Dermis blood vessel endothelial cell (primary cell): ENCODE results near the gene CDH15. TPM values are rescaled to one million over a fixed set of nuclear protein-coding genes. Genes with fewer than 3 reads are reported as not detected.

Experiments used
- DNase-seq: peaks from one replicate; pipeline ENCODE4 v3.0.0; 2010
- total RNA-seq: library from RNA; depleted of rRNA; stranded (reverse); fragments of >200 nt; gene quantifications from 2 replicates; pipeline ENCODE4 v1.2.3, GENCODE V29; 2014

CDH15 gene
- total RNA-seq, 1 donor from 2014 or later = not detected

DNA sequence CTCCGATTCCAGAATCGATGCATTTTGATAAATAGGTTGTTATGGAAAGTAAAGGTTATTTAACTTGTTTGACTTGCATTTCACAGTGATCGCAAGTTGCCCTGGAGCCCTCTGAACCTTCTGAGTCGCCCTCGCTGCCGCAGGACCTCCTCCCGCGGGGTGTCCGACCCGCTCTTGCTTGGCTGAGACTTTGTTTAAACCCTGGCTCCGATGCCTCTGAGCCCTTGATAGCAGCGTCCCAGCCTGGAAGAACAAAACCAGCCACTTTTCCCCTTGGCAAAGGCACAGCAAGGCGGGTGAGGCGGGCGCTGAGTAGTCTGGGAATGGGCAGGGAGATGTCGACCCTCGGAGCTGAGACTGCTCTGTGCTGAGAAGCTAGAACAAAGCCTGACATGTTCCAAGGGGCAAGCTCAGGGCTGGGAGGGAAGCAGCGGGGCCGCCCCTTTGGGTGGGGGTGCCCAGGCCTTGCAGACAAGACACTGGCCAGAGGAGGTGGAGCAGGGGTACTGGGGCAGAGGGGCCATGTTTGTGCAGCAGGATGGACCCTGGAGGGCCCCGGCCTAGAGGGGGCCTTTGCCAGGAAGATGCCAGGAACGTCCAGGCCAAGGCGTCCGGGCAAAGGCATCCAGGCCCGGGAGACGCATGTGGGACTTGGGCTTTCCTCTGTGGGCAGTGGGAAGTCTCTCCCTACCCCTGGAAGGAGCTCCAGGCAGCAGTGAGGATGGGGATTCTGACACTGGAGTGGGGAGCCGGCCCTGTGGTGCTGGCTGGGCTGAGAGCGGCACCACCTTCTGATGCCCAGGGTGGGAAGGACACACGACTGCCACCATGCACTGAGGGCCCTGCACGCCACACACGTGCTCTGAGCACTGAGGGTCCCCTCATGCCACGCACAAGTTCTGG, 30.3 kb upstream of the CDH15 start:
- no peak for DNase-seq

DNA sequence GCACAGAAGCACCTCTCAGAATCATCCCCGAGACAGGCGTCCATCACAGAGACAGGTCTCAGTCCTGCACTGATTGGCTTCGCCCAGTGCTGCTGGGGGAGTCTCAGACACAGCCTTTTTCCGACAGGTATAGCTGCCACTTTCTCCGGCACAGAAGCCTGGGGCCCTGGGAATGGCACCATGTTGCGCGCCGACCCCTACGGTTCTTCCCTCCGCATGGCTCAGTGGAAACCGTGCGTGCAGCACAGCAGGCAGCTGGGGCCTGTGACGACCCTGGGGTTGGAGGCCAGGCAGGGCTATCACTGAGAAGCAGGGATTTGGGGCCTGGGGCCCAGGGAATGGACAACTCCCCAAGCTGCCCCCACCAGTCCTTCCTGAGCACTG, 29.7 kb upstream of the CDH15 start:
- DNase-seq = no peak

DNA sequence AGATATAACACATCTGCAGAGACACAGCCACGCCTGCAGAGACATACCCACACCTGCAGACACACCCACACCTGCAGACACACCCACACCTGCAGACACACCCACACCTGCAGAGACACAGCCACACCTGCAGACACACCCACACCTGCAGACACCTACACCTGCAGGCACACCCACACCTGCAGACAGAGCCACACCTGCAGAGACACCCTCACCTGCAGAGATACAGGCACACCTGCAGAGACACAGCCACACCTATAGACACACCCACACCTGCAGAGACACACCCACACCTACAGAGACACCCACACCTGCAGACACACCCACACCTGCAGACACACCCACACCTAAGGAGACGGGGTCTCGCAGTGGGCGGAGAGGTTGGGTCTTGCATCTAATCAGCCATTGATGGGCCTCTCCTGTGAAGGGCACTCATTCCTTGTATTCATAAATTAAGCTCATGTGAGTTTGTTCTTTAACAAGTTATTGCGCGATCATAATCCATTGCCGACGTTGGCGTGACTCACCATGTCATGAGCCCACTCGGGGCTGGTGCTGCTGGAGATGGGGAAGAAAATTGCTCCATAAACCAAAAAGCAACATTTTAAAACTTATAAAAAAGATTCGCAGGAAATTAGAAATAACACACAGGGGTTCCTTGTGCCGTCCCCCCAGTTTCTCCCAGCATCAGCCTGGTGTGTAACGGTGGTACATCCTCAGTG, 28.9 kb upstream of the CDH15 start:
- DNase-seq = no peak

DNA sequence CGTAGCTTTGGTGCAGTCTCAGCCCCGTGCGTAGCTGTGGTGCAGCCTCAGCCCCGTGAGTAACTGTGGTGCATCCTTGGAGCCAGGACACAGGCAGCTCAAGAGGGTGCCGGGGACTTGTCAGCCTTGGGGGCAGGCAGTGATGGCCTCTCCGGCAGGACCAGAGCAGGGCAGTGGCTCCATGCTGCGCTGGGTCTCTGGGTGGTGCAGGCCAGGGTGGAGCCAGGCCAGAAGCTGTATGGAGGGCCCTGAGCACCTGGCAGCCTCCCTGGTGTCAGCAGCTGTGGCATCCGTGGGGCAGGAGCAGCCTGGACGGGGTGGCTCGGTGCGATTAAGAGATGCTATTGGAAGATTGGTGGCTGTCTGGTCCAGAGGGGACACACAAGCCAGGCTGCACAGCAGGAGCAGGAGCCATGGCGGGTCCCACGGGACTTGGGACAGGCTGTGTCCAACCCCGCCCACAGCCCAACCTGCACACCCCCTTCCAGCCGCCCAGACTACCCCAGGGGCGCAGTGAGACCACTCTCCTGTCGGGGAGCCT, 28.3 kb upstream of the CDH15 start:
- no peak for DNase-seq

DNA sequence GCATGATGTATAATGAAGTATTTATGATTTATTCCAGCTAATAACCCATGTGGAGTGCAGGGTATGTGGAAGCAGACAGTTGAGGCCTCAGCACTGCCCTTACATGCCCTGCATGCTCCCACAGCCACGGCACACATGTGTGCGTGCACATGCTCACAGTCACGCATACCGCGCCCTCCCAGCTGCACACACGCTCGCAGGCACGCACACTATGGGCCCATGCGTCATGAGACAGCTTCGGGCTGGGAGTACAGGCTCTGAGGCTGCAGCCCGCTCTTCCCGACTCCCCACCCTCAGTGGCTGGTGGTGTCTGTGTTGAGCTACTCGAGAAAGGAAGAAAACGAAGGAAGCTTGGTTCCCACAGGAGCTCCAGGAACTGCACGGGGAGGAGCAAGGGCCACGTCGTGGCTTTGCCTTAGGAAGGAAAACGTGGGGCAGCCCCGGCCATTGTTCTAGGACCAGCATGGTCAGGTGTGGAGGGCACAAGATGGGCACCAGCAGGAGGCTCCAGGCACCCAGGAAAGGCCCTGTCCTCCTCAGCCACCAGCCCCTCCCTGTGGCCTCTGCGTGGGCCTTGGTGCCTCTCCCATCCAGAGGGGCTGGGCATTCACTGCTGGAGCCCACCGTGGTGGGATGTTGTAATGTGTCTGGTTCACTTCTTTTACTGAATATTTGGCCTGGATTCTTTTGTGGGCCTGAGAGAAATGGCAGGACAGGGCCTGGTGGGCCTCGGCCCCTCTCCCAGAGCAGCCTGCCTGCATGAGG, 27.5 kb upstream of the CDH15 start:
- no peak for DNase-seq

DNA sequence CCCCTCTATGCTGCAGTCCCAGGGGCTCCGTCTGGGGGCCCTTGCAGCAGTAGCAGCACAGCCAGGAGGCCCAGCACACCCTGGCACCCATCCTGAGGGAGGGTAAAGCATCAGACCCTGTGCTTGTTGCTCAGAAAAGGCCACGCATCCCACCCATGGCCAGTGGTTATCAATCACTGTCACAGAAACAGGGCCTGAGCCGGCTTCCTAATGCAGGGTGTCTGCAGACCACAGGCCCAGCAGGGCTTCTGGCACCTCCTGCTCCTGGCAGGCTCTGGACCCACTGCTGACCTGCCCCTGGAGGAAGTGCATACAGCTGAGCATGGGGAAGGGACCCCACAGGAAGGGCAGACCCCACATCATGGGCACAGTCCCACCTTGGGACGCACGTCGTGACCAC, 26.9 kb upstream of the CDH15 start:
- DNase-seq = no peak

DNA sequence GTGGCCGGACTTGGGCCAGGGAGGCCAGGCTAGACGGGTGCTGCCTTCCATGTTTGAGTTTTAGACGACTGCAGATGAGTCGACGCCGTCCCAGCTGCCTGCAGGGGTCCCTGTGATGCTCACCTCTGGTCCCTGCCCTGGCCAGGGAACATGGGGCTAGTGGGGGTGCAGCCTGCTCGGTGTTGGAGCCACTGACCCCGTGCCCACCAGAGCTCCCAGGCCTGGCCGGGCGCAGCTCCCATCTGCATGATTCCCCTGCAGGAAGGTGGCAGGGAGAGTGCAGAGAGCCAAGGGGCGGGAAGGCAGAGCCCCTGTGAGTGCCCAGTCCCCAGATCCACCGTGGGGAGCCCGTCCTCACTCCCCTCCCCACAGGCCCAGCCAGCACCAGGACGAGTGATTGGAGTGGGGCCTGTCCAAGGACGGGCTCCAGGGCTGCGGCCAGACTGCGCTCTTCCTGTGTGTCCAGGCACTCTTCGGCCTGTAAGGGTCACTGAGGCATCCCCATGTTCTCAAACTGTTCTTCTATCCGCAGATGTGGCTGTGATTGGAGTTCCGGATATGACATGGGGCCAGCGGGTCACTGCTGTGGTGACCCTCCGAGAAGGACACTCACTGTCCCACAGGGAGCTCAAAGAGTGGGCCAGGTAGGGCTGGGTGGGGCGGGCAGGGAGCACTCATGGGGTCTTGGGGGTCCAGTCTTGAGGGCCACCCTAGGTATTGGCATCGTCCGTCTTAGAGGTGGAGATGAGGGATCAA, 26.0 kb upstream of the CDH15 start:
- no peak for DNase-seq

DNA sequence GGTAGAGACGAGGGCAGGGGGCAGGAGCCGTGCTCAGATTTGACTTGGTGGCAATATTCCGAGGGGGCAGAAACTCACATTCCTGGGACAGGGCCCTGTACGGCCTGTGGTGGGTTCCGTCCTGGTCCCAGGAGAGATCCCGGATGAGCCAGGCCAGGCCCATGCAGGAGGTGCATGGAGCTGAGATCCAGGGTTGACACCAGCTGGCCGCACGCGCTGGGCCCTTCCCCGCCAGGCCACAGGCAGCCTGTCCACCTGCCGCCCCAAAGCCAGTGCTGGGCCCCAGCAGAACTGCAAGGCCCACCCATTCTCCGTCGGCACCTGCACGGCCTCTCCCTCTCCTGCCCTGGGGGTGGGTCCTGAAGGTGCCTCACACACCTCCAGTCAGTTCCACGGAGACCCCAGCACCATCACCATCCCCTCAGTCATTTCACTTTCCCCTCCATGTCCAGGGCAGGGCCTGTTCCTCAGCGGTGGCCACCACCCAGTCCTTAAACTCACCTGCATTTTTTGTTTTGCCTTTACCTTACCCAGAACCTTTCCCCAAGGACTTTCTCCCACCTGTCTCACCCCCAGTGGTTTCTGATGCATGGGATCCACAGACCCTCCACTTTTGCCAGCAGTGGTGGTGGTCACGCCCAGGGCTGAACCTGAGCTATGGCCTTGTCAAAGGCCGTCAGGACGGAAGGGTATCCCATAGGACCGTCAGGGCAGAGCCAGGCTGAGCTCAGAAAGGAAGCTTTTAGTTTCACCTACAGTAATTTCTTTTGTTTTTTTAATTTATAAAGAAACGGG, 25.1 kb upstream of the CDH15 start:
- no peak for DNase-seq

DNA sequence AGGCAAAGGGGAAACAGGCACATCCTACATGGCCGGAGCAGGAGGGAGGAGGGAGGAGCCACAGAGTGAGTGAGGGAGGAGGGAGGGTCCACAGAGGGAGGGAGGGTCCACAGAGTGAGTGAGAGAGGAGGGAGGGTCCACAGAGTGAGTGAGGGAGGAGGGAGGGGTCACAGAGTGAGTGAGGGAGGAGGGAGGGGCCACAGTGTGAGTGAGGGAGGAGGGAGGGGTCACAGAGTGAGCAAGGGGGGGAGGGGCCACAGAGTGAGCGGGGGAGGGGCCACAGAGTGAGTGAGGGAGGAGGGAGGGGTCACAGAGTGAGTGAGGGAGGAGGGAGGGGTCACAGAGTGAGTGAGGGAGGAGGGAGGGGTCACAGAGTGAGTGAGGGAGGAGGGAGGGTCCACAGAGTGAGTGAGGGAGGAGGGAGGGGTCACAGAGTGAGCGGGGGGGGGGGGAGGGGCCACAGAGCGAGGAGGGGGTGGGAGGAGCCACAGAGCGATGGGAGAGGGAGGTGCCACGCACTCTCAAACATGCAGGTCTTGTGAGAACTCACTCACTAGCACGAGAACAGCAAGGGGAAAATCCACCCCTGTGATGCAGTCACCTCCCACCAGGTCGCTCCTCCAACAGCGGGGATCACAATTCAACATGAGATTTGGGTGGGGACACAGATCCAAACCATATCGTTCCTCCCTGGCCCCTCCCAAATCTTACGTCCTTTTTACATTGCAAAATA, 24.3 kb upstream of the CDH15 start:
- DNase-seq = no peak

DNA sequence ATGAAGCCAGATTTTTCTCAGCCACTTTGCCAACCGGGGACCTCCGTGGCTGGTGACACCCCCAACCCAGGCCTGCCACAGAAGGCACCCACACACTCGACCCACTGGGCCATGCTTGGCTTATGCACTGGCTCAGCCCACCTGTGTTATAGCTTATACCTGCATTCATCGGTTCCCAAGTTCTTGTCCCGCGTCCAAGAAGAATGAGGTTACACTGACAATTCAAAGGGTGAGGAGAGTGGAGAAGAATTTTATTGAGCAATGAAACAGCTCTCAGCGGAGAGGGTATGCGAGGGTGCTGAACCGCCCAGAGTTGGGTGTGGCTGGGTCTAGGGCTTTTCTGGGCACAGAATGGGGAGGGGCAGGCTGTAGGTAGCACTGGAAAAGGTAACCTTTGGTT, 22.2 kb upstream of the CDH15 start:
- DNase-seq = no peak

DNA sequence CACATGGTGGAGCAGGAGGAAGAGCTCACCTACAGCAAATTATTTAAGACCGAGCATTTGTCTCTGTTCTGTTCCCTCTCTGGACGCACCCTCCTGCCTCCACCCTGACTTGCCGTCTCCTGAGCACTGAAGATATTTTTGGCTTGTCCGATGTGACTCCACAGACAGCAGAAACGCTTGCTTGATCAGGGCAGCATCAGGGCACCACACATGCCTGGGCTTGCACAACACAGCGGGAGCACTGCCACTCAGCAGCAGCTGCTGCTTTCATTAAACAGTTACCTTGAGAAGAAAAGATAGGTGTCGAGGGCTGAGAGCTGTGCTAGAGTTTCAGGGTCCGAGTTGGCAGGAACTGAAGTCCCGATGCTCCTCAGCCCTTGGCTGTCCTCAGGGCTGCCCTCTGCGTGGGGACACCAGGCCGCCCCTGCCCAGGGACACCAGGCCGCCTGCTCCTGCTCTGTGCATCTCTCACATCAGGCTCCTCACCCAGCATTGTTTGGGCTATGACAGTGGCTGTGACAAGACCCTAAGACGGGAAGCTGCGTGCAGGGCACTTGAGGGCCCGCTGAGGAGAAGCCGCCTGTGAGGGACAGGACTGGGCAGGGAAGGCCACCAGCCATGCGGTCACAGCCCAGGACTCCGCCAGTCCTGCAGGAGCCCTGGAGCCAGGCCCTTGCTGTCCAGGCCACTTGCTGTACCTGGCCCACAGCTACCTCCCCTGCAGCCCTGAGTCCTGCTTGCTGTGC, 21.3 kb upstream of the CDH15 start:
- no peak for DNase-seq

DNA sequence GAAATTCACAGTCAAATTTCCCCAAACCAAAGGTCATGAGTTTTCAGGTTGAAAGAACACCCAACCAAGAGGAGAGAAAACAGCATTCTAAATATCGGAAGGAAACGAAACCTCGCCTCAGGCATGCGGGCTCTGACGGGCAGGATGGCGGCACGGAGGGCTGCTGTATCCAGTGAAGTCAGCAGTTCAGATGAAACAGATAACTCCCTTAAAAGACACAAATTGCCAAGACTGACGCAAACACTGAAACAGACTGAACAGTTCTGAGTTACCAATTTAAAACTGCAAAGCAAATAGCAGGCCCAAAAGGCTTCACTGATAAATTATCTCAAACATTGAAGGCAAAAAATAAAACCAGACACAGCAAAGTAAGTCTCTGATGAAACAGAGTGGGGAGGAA, 20.6 kb upstream of the CDH15 start:
- DNase-seq = no peak

DNA sequence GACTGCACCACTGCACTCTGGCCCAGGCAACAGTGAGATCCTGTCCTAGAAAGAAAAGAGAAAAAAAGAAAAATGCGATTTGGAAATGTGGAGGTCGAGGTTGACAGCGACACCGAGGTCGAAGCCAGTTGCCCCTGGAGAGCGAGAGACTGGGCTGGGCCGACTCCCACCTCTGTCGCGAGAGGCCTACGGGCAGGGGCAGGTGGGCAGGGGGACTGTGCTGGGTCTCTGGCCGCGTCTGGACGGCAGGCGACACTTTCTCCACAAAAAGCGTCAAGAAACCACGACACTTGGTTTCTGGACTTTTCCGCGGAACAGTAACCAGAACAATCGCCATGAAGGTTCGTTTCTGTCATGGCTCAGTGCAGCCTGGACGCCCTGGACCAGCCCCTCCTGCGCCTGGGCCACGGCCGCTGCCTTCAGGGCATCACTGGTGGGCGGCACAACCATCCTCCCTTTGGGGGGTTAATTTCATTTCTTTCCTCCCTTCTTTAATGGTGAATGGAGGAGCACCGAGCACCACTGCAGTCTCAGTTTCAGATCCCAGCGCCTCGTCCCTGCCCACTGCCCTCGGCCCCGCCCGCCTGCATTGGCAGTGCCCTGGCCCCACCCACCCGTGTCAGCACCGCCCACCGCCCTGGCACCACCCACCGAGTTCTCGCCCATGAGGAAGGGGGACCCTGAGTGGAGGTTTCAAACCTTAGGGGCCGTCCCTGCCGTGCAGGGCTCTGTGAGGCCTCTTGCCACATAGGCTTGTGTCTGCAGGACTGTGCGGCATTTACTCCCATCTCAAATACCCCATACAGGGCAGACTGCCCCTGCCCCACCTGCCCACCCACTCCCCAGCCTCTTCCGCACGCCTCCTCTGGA, 18.5 kb upstream of the CDH15 start:
- no peak for DNase-seq

DNA sequence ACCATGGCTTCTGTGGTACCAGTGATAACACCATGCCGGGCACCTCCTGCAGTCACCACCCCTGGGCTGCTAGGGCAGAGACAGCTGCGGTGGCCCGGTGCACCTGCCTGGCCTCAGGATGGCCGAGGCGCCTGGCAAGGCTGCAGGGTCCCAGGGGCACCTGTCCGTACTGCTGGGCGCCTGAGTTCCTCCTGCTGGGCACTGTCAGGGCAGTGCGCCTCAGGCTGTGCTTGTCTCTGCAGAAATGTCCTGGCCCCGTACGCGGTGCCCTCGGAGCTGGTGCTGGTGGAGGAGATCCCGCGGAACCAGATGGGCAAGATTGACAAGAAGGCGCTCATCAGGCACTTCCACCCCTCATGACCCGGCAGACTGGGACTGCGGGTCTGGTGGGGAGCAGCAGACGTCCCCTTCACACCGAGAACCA, 17.7 kb upstream of the CDH15 start:
- DNase-seq = no peak

DNA sequence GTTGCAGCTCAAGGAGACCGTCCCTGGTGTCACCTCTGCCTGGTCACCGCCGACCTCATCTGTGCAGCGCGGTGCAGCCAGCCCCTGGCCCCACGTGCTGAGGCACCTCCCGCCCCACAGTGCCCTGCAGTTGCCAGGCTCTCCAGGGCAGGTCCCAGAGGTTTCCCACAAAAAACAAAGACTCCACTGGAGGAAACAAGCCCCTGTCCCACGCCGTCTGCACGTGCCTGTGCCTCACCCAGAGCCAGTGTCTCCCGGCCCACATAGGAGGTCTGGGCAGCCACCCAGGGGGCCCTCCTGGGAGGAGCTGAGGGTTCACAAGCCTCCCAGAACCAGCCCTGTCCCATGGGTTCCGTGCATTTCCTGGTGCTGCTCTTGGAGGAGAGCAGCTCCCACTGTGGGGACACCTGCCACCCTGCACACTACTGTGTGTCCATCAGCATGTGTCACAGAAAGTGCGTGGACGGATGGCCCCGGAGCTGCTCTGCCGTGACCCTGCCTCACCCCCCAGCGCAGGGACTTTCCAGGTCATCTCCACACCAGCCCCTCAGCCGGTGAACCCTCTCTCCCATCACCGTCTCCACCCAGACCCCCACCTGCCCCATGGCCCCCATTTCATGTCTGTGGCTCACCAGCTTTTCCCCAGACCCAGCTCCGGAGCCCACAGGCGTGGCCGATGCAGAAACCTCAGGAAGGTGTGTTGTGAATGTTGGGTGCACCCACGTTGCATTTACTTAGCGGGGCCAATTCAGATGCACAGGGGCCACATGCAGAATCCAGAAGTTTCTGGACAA, 17.0 kb upstream of the CDH15 start:
- no peak for DNase-seq

DNA sequence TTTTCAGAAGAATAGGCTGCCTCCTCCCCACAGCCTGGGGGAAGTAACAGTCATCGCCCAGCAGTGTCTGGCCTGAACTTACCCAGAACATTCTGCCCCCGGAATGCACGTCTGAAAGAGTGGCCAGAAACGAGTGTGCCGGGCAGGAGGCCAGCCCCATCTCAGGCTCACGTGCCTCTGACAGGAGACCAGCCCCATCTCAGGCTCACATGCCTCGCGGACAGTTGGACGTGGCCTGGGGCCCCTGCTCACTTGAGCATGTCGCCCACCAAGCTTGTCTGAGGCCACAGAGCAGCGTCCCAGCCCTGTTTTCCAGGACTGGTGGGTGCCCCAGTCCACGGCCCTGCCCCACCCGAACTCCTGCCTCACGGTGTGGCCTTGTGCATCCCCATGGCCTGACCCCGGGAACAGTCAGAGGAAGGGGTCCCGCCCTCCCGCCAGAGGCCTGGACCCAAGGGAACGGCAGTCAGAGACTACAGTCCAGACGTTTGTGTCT, 16.3 kb upstream of the CDH15 start:
- peak; percentile 81 for DNase-seq

DNA sequence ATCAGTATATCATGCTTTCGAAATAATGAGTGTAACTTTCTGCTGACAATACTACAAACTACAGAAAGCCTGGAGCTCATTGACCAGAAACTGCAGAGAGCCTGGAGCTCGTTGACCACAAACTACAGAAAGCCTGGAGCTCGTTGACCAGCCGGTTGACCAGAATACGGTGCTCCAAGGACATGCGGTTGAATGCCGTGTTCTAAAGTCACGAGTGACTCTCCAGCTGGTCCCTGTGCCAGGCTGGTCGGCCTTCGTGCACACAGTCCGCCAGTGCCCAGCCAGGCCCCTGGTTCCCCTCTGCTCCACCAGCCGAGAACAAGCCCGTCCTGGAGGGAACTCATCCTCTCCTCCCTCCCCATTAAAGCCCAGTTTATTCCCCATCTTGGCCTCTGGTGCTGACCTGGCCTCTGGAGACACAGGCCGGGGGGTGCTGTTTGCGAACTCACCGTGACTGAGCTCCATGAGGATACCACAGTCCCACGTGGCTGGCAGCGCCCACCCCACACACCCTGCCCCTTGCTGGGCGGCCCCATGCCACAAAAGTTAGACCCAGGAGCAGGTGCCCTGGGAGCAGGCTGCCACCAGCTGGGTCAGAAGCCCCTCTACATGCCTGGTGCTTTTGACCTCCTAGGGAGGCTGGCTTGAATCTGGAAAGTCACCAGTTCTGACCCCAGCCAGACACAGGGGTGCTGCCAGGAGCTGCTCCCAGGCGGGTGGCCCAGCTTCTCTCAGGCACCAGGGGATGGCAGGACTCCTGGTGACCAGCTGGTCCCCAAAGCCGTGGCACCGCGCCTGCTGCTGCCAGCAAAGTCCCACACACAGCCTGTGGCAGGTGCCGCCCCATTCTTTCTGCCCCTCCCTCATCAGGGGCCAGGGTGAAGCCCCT, 15.5 kb upstream of the CDH15 start:
- no peak for DNase-seq
